ENCODE results near the gene ABHD17A.

Gene ABHD17A

DNA sequence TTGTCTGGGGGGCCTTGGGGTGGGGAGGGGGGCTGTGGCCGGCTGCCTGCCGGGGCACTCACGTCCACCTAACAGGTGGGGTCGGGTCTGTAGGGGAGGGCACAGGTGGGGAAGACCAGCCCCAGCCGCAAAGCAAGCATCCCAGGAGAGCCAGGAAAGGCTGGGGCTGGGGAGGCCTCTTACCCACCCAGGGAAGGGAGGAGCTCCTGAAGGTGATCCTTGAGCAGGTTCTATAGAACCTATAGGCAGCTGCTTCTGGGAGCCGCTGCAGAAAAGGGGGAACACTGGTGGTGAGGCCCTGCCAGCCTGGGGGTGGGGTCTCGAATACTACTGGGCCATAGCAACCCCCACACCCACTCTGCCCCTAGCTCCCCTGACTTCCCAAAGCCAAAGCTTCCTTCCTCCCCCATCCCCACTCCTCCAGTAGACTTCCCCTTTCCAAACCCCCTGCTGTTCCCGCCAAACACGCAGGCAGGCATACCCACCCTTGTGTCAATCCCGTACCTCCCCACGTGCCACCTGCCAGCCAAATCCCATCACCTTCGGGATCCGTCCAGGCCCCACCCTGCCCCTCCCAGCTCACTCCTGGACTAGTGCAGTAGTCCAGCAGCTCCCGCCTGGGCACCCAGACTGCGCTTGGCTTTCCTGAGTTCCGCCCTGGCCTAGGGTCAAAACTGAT, 27.5 kb downstream of the ABHD17A start:
- peak overlapping the region; percentile 93 for H3K27ac ChIP-seq
- no peak for TF ChIP-seq ZFX (IDR thresholded peaks at IDR 0.05; ENCODE audit: borderline replicate concordance)
- TF ChIP-seq, protein P1, sequence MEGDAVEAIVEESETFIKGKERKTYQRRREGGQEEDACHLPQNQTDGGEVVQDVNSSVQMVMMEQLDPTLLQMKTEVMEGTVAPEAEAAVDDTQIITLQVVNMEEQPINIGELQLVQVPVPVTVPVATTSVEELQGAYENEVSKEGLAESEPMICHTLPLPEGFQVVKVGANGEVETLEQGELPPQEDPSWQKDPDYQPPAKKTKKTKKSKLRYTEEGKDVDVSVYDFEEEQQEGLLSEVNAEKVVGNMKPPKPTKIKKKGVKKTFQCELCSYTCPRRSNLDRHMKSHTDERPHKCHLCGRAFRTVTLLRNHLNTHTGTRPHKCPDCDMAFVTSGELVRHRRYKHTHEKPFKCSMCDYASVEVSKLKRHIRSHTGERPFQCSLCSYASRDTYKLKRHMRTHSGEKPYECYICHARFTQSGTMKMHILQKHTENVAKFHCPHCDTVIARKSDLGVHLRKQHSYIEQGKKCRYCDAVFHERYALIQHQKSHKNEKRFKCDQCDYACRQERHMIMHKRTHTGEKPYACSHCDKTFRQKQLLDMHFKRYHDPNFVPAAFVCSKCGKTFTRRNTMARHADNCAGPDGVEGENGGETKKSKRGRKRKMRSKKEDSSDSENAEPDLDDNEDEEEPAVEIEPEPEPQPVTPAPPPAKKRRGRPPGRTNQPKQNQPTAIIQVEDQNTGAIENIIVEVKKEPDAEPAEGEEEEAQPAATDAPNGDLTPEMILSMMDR (IDR thresholded peaks at IDR 0.05): no peak

DNA sequence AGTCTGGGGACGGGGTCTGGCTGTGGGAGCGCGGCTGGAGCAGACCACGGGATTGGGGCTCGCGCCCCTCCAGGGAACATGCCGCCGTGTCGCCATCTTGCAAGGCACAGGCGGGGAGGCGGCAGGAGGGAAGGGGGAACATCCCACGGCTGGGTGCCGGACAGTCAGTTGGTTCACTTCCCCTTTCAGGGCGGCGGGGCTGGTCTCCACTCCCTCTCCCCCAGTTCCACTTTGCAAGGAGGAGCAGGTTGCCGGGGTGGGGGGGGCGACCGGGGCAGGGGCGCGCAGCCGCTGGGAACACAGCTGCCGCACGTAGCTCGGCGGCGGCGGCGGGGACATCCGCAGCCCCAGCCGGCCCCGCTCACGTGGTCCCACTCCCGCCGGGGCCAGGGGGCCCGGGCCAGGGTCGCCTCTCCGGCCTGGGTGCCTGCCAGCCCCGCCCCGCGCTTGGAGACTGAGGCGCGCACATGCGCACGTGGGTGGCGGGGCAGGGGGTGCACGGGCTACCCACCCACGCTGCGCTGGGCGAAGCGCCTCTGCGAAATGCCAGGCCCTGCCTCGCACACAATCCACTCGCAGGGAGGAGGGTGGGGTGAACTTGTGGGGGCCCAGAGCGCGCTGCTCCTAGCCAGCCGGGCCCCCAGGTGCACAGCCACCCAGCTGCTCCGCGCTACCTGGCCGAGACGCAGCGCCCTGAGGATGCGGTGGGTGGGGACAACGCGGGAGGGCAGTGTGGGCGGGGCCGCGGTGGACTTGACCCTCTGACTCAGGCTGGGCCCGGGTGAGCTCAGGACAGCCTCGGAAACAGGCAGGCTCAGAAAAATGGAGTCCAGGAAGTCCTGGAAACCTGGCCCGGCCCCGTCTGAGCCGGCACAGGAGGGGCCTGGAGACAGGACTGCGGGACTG, 28.3 kb downstream of the ABHD17A start:
- peak overlapping the region; percentile 93 for H3K27ac ChIP-seq
- no peak for TF ChIP-seq ZFX (IDR thresholded peaks at IDR 0.05; ENCODE audit: borderline replicate concordance)
- TF ChIP-seq, protein P1 (IDR thresholded peaks at IDR 0.05): no peak

DNA sequence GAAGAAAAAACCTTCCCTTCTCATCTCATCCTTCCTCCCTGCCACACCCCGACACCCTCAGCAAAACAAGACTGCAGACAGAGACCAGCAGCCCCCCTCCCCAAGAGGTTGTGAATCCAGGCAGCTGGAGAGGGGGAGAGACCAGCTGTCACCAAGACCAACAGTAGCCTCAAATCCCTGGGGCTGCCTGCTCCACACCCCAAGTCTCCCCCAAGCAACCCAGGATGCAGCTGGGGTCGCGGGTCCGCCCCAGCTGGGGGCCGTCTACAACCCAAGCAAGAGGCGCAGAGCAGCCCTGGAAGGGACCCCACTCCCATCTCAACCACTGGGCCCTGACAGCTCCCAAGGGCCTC, 29.0 kb downstream of the ABHD17A start:
- TF ChIP-seq, protein P1 (IDR thresholded peaks at IDR 0.05): no peak
- peak overlapping the region; percentile 93 for H3K27ac ChIP-seq

DNA sequence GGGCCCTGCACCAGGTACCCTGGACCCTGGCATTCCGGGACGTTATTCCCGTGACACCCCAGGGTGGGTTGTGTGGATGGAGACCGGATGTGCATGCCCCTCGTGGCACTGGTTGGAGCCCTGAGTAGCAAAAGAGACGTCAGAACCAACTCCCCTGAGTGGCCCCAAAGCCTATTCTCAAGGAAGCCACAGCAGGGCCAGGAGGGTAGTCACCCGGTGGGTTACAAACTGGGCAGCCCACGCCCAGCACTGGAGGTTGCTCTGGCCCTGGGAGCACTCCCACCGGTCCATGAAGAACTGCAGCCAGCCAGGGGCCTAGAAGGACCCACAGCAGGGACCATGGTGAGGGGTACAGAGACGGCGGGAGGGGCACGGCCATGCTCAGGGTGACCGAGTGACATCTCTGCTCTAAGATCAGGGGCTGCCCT, 29.5 kb downstream of the ABHD17A start:
- peak overlapping the region; percentile 93 for H3K27ac ChIP-seq
- no peak for TF ChIP-seq ZFX (IDR thresholded peaks at IDR 0.05; ENCODE audit: borderline replicate concordance)
- TF ChIP-seq, protein P1 (IDR thresholded peaks at IDR 0.05): no peak

DNA sequence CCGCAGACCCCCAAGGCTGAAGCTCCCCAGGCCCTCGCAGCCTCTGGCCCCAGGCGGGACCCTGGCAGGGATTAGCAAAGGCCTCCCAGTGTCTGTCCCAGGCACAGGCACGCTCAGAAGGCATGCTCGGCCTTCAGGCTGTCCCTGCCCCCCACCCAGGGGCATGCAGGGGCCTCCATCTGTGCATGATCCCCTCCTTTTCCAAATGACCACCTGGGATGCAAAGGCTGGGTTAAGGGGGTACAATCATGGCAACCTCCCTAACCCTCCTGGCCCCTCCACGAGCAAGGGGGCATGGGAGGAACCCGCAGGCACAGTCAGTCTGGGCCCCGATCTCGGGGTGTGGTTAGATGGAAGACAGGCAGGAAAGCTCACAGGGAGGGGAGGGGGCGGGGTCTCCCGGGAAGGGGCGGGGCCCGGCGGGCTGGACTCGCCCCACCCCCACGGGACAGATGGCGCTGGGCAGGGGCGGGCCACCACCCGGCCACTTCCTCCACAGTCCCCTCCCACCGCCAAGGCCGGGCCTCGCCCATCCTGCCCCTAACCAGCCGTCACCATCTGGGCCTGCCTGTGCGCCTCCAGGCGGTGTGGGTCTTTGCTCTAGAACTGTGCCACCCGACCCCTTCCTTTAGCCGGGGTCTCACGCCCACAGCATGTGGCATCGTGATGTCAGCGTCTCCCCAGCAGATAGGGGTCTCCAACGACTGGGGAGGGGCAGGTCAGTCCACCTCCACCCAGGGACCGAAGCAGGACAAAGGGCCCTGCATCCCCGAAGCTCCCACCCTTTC, 30.1 kb downstream of the ABHD17A start:
- TF ChIP-seq, protein P1 (IDR thresholded peaks at IDR 0.05): no peak
- TF ChIP-seq ZFX (IDR thresholded peaks at IDR 0.05; ENCODE audit: borderline replicate concordance): no peak

DNA sequence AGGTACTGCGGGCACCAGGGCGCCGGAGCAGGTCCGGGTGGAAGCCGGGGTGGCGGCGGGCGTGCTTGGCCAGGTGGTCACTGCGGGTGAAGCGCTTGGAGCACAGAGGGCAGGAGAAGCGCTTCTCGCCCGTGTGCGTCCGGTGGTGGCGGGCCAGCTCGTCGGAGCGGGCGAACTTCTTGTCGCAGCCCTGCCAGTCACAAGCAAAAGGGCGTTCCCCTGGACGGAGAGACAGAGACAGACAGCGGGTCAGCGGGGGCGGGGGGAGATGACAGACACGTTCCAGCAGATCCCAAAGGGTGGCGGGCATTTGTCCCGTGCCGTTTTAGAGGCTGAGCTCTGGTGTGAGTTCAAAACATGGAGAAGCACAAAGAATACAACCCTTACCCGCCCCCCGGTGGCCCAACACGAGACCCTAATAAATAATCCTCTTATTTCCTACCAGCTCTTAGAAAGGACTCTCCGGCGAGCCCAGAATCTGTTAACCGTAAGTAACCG, 30.7 kb downstream of the ABHD17A start:
- H3K27ac ChIP-seq: peak overlapping the region; percentile 93

More for the DNA sequence above, 30.1 kb downstream of the ABHD17A start:
- H3K27ac ChIP-seq: peak overlapping the region; percentile 93

More for the DNA sequence above, 30.7 kb downstream of the ABHD17A start:
- TF ChIP-seq ZFX (IDR thresholded peaks at IDR 0.05; ENCODE audit: borderline replicate concordance): no peak
- TF ChIP-seq, protein P1 (IDR thresholded peaks at IDR 0.05): no peak

Data from 22Rv1 (cell line).